Endothelial cell of umbilical vein (primary cell): ENCODE results near the gene OSBPL10. TPM values are rescaled to one million over a fixed set of nuclear protein-coding genes. Genes with fewer than 3 reads are reported as not detected.

Experiments used
- BruUV-seq: library from RNA; stranded (reverse); fragments of 400-500 nt; replicated peaks from 2 replicates; lab custom pipeline; 2021; lab: Mats Ljungman, UMichigan
- CTCF ChIA-PET: fragments of 300-600, 350-600 bp; sonication (Branson Sonifier 250); formaldehyde crosslinking; loops from one replicate; lab custom pipeline; 2021; ENCODE audit warnings: antibody characterized with exemption, inconsistent platforms; lab: Charles Lee
- POLR2A ChIA-PET: fragments of 300-600, 350-600 bp; sonication (Branson Sonifier 250); formaldehyde crosslinking; loops from one replicate; lab custom pipeline; 2021; ENCODE audit warnings: antibody characterized with exemption, inconsistent platforms; lab: Charles Lee
- DNase-seq: peaks from one replicate; pipeline ENCODE4 v3.0.0-alpha.2; 2011; ENCODE audit warnings: low read depth, low spot score
- FAIRE-seq: peaks from 2 replicates; lab custom pipeline; 2011; peaks lifted over from hg19 to GRCh38; lab: Jason Lieb, UNC
- H2AFZ ChIP-seq: 2 replicates; pipeline ENCODE4 v1.6.0; 2012; ENCODE audit warnings: low read depth, low read length, control low read depth, inconsistent platforms
- H3K27ac ChIP-seq: 2 replicates; pipeline ENCODE4 v1.5.1; 2011; ENCODE audit warnings: low read depth, mild to moderate bottlenecking, control low read depth, low read length, moderate library complexity; ENCODE audit not compliant: insufficient read depth
- H3K27me3 ChIP-seq, 2 experiments: 2 replicates each; pipeline versions ENCODE4 v1.6.0 to v1.6.1; 2011; ENCODE audit warnings: low read length in 2 of 2, mixed read lengths in 1 of 2; ENCODE audit not compliant: control insufficient read depth in 2 of 2, insufficient read depth in 2 of 2
- H3K36me3 ChIP-seq, 2 experiments: 2 replicates in 1 of 2; 3 replicates in 1 of 2; pipeline ENCODE4 v1.5.1; 2011; ENCODE audit warnings: low read length in 2 of 2, mild to moderate bottlenecking in 1 of 2, moderate library complexity in 1 of 2; ENCODE audit not compliant: control insufficient read depth in 2 of 2, insufficient read depth in 2 of 2; ENCODE audit errors: extremely low read depth in 1 of 2
- H3K4me1 ChIP-seq: 3 replicates; pipeline ENCODE4 v1.5.1; 2011; ENCODE audit warnings: mild to moderate bottlenecking, low read length; ENCODE audit not compliant: control insufficient read depth, insufficient read depth; ENCODE audit errors: extremely low read depth
- H3K4me2 ChIP-seq: 2 replicates; pipeline ENCODE4 v1.6.1; 2011; ENCODE audit warnings: low read length, control low read depth, mixed read lengths; ENCODE audit not compliant: insufficient read depth
- H3K4me3 ChIP-seq, 3 experiments: fragments of 200-600 bp in 1 of 3; sonication (generic), shearing (Covaris generic) in 1 of 3; replicated peaks in 1 of 3; 2 replicates each; pipeline ENCODE4 v1.5.1; 2011 to 2016; ENCODE audit warnings: control low read depth in 3 of 3, low read length in 3 of 3, mild to moderate bottlenecking in 2 of 3, inconsistent platforms in 1 of 3, low read depth in 1 of 3, moderate library complexity in 1 of 3; ENCODE audit not compliant: insufficient read depth in 1 of 3
- H3K79me2 ChIP-seq: 2 replicates; pipeline ENCODE4 v1.6.0; 2012; ENCODE audit warnings: low read length, inconsistent platforms; ENCODE audit not compliant: control insufficient read depth, insufficient read depth
- H3K9ac ChIP-seq: replicated peaks from 2 replicates; pipeline ENCODE3; 2011; ENCODE audit warnings: low read length, control low read depth; ENCODE audit not compliant: insufficient read depth; ENCODE audit errors: extremely low read depth
- H3K9me1 ChIP-seq: replicated peaks from 3 replicates; pipeline ENCODE4 v1.6.0; 2011; ENCODE audit warnings: mild to moderate bottlenecking, low read length; ENCODE audit not compliant: control insufficient read depth, insufficient read depth; ENCODE audit errors: extremely low read depth
- H3K9me3 ChIP-seq: replicated peaks from 2 replicates; pipeline ENCODE4 v1.5.1; 2012; ENCODE audit warnings: low read length, inconsistent platforms; ENCODE audit not compliant: control insufficient read depth, insufficient read depth
- H4K20me1 ChIP-seq: replicated peaks from 2 replicates; pipeline ENCODE3; 2011; ENCODE audit warnings: mild to moderate bottlenecking, low read length; ENCODE audit not compliant: control insufficient read depth, insufficient read depth; ENCODE audit errors: extremely low read depth
- EZH2 ChIP-seq: IDR thresholded peaks from 2 replicates; pipeline ENCODE4 v1.6.1; 2012; ENCODE audit warnings: borderline replicate concordance, low read depth, mild to moderate bottlenecking, moderate library complexity, low read length, inconsistent platforms; ENCODE audit not compliant: severe bottlenecking
- FOS ChIP-seq: IDR thresholded peaks from 2 replicates; pipeline ENCODE4 v1.6.1; 2011; ENCODE audit warnings: mild to moderate bottlenecking, low read length, moderate library complexity, borderline replicate concordance; ENCODE audit not compliant: insufficient read depth
- GATA2 ChIP-seq: IDR thresholded peaks from 2 replicates; pipeline ENCODE4 v1.7.0; 2011; ENCODE audit warnings: low read depth, mild to moderate bottlenecking, moderate library complexity, mixed read lengths, low read length; ENCODE audit not compliant: insufficient read length, insufficient read depth
- JUN ChIP-seq: IDR thresholded peaks from 2 replicates; pipeline ENCODE4 v1.6.1; 2011; ENCODE audit warnings: borderline replicate concordance, low read depth; ENCODE audit not compliant: insufficient read length, insufficient read depth
- MYC ChIP-seq: IDR thresholded peaks from one replicate; pipeline ENCODE4 v1.6.1; 2011; ENCODE audit warnings: mild to moderate bottlenecking, low read depth, low read length
- POLR2A ChIP-seq: IDR thresholded peaks from 2 replicates; pipeline ENCODE4 v1.6.1; 2012; ENCODE audit warnings: low read depth, mild to moderate bottlenecking, control low read depth, low read length
- POLR2AphosphoS5 ChIP-seq: IDR thresholded peaks from 2 replicates; pipeline ENCODE4 v1.6.1; 2012; ENCODE audit warnings: low read depth, mild to moderate bottlenecking, control low read depth, low read length, moderate library complexity; ENCODE audit not compliant: insufficient read depth
- dilution Hi-C: fragments of 300-500 bp; cut with MboI; formaldehyde crosslinking; loops from one replicate; pipeline ENCODE4 v1.15.0; 2019; ENCODE audit warnings: low sequenced_read_pairs; ENCODE audit not compliant: extremely low pct_ligation_motif_present
- intact Hi-C: fragments of 100-400 bp; cut with micrococcal nuclease; formaldehyde crosslinking; loops from one replicate; pipeline ENCODE4 v1.10.0; 2022
- polyA plus RNA-seq, 4 experiments: library from polyadenylated mRNA; depleted of rRNA in 3 of 4; stranded (reverse) in 3 of 4; unstranded in 1 of 4; fragments of >200 nt; gene quantifications; 2 replicates each; pipeline versions ENCODE4 v1.2.1 to v1.2.3, GENCODE V29; 2011 to 2012; ENCODE audit warnings: missing spikeins in 1 of 4
- total RNA-seq: library from RNA; stranded (reverse); gene quantifications from 2 replicates; pipeline ENCODE4 v1.2.3, GENCODE V29; 2021
- TF ChIP-seq, protein P1 (sequence below): IDR thresholded peaks from 2 replicates; pipeline ENCODE4 v1.6.1; 2011; ENCODE audit not compliant: insufficient read depth, insufficient read length
- TF ChIP-seq, protein P2 (sequence below), 2 donors: IDR thresholded peaks; 1 replicate in 1 of 2; 2 replicates in 1 of 2; pipeline ENCODE4 v1.5.1; 2011; ENCODE audit warnings: low read length in 2 of 2, mild to moderate bottlenecking in 2 of 2, moderate library complexity in 2 of 2, control low read depth in 1 of 2, inconsistent platforms in 1 of 2, low read depth in 1 of 2; ENCODE audit not compliant: insufficient read depth in 1 of 2; ENCODE audit errors: extremely low read depth in 1 of 2

The OSBPL10 gene
- total and polyA plus RNA-seq, 2 donors (not counting 3 experiments of a cell fraction or from before 2014, with no cell fraction given): 10.8 to 47.6 TPM

DNA sequence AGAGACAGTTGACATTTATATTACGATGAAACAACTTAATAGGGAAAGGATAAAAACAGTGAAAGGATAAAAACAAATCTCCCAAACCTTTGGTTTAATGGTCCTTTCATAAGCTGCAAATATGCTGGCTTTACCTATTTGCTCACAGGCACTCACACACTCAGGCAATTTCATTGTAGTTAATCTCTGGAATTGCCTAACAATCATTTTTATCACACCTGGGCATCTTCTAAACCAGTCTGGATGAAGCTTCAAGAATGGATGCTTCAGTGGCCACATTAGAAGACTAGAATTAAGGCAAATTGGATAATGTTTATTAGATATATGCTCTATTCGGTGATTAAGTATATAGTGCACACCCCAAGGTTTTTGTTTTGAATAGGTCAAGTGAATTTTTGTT lies 13.5 kb downstream of the OSBPL10 start:
- H3K9me3 ChIP-seq: no peaks in the 10 kb centered on the region
- FAIRE-seq (no peak), DNase-seq (no peak)
- peaks cover 51% of the 10 kb centered on the region for H3K4me1 ChIP-seq
- CTCF ChIA-PET: interaction anchor here (1.4 to 1.6 kb wide), 2 partner anchors 9 to 177 kb away, joined by 5 to 6 read pairs; no protein-coding TSS in a partner anchor
- H3K4me3 ChIP-seq: no peak overlapping the region
- H2AFZ ChIP-seq: no peak overlapping the region
- no TSS peak for BruUV-seq
- peak overlapping the region; percentile 62 for H3K27ac ChIP-seq
- no peaks in the 10 kb centered on the region for H3K36me3 ChIP-seq
- no peak for TF ChIP-seq POLR2A
- TF ChIP-seq JUN: no peak
- no peak for TF ChIP-seq EZH2
- TF ChIP-seq, protein P1, sequence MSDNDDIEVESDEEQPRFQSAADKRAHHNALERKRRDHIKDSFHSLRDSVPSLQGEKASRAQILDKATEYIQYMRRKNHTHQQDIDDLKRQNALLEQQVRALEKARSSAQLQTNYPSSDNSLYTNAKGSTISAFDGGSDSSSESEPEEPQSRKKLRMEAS: no peak
- TF ChIP-seq, protein P2, sequence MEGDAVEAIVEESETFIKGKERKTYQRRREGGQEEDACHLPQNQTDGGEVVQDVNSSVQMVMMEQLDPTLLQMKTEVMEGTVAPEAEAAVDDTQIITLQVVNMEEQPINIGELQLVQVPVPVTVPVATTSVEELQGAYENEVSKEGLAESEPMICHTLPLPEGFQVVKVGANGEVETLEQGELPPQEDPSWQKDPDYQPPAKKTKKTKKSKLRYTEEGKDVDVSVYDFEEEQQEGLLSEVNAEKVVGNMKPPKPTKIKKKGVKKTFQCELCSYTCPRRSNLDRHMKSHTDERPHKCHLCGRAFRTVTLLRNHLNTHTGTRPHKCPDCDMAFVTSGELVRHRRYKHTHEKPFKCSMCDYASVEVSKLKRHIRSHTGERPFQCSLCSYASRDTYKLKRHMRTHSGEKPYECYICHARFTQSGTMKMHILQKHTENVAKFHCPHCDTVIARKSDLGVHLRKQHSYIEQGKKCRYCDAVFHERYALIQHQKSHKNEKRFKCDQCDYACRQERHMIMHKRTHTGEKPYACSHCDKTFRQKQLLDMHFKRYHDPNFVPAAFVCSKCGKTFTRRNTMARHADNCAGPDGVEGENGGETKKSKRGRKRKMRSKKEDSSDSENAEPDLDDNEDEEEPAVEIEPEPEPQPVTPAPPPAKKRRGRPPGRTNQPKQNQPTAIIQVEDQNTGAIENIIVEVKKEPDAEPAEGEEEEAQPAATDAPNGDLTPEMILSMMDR (IDR thresholded peaks at IDR 0.05; ENCODE audit: extremely low read depth in 1 of 2, insufficient read depth in 1 of 2, low read depth in 1 of 2, low read length in 2 of 2): no peak
- TF ChIP-seq FOS: no peak
- no peak for TF ChIP-seq MYC
- TF ChIP-seq POLR2AphosphoS5: no peak
- no peak for TF ChIP-seq GATA2
- H4K20me1 ChIP-seq: no peaks in the 10 kb centered on the region
- no peaks in the 10 kb centered on the region for H3K27me3 ChIP-seq
- POLR2A ChIA-PET: no interaction called here
- H3K4me2 ChIP-seq: peak overlapping the region; percentile 80
- dilution Hi-C loops: no loop called here
- intact Hi-C loops: loop anchor here (5.0 kb wide), 1 partner anchor 175 kb away; no protein-coding TSS in a partner anchor
- peaks cover 43% of the 10 kb centered on the region for H3K79me2 ChIP-seq
- H3K9ac ChIP-seq: no peak overlapping the region
- H3K9me1 ChIP-seq: no peaks in the 10 kb centered on the region
